ENCODE data around the gene TET2. TPM values are rescaled to one million over a fixed set of nuclear protein-coding genes. Genes with fewer than 3 reads are reported as not detected.
A peak's percentile ranks its signal among the peaks of the same experiment; 100 is the strongest.

TET2 gene
- total RNA-seq, 1 donor from 2014 or later: 5.0 TPM

- DNase-seq (ENCODE audit: low read depth): no peak
- no peak for TF ChIP-seq CTCF (conservative IDR thresholded peaks at IDR 0.05; ENCODE audit: low read depth, low read length)
Measured at GRCh38 chr4:105240037-105240436, 93.4 kb downstream of the TET2 start.

GRCh38 chr4:105241451-105241850 lies 94.8 kb downstream of the TET2 start:
- DNase-seq (ENCODE audit: low read depth): no peak
- no peak overlapping the region for H3K4me3 ChIP-seq (ENCODE audit: low read depth, low read length)
- TF ChIP-seq CTCF (conservative IDR thresholded peaks at IDR 0.05; ENCODE audit: low read depth, low read length): no peak

More at GRCh38 chr4:105240037-105240436, 93.4 kb downstream of the TET2 start:
- H3K4me3 ChIP-seq (ENCODE audit: low read depth, low read length): no peak overlapping the region

GRCh38 chr4:105243446-105243845 lies 96.8 kb downstream of the TET2 start:
- no peak for TF ChIP-seq CTCF (conservative IDR thresholded peaks at IDR 0.05; ENCODE audit: low read depth, low read length)
- DNase-seq (ENCODE audit: low read depth): no peak
- no peak overlapping the region for H3K4me3 ChIP-seq (ENCODE audit: low read depth, low read length)

- H3K4me3 ChIP-seq (ENCODE audit: low read depth, low read length): no peak overlapping the region
Measured at GRCh38 chr4:105246712-105247111, 100.0 kb downstream of the TET2 start.

GRCh38 chr4:105248613-105249012 lies 101.9 kb downstream of the TET2 start:
- no peak for TF ChIP-seq CTCF (conservative IDR thresholded peaks at IDR 0.05; ENCODE audit: low read depth, low read length)
- no peak overlapping the region for H3K4me3 ChIP-seq (ENCODE audit: low read depth, low read length)
- DNase-seq (ENCODE audit: low read depth): no peak

More at GRCh38 chr4:105246712-105247111, 100.0 kb downstream of the TET2 start:
- no peak for TF ChIP-seq CTCF (conservative IDR thresholded peaks at IDR 0.05; ENCODE audit: low read depth, low read length)
- DNase-seq (ENCODE audit: low read depth): no peak

GRCh38 chr4:105257817-105258495 lies 111.3 kb downstream of the TET2 start:
- DNase-seq (ENCODE audit: low read depth): no peak
- peak; percentile 50 for TF ChIP-seq CTCF (conservative IDR thresholded peaks at IDR 0.05; ENCODE audit: low read depth, low read length)

GRCh38 chr4:105265689-105266088 lies 119.0 kb downstream of the TET2 start:
- H3K4me3 ChIP-seq (ENCODE audit: low read depth, low read length): no peak overlapping the region
- no peak for TF ChIP-seq CTCF (conservative IDR thresholded peaks at IDR 0.05; ENCODE audit: low read depth, low read length)
- no peak for DNase-seq (ENCODE audit: low read depth)

More at GRCh38 chr4:105257817-105258495, 111.3 kb downstream of the TET2 start:
- no peak overlapping the region for H3K4me3 ChIP-seq (ENCODE audit: low read depth, low read length)
